Stomach (tissue), 4 donors: Measurements from ENCODE around the gene HASPIN.

ENCODE experiments used
- CTCF ChIP-seq, 7 experiments: fragments of 450-650 bp in 4 of 7; fragments of 200-600 bp in 3 of 7; sonication (generic) in 3 of 7; IDR thresholded peaks; one replicate each; pipeline ENCODE4 v1.5.1; 2016 to 2019; ENCODE audit warnings: antibody characterized with exemption in 7 of 7, control low read depth in 2 of 7, mild to moderate bottlenecking in 1 of 7
- EP300 ChIP-seq: sonication (generic); formaldehyde crosslinking; IDR thresholded peaks from one replicate; pipeline ENCODE4 v1.6.1; 2017; ENCODE audit warnings: antibody characterized with exemption
- POLR2A ChIP-seq, 4 donors: fragments of 450-650 bp; IDR thresholded peaks; one replicate each; pipeline ENCODE4 v1.6.1; 2016; ENCODE audit warnings: antibody characterized with exemption in 4 of 4, control low read depth in 2 of 4, mild to moderate bottlenecking in 1 of 4, moderate library complexity in 1 of 4

GRCh38 chr17:3697103-3697476, 26.6 kb upstream of the HASPIN start:
- TF ChIP-seq POLR2A (IDR thresholded peaks at IDR 0.05) (no peak), CTCF (IDR thresholded peaks at IDR 0.05) (no peak), EP300 (no peak)
